GM10266 (cell line): Measurements from ENCODE around the gene FAM241B.

ENCODE experiments used
- DNase-seq: peaks from one replicate; pipeline ENCODE4 v3.0.0; 2012; ENCODE audit errors: extremely low spot score
- CTCF ChIP-seq: IDR thresholded peaks from 2 replicates; pipeline ENCODE4 v1.5.1; 2012; ENCODE audit warnings: mild to moderate bottlenecking, low read depth; ENCODE audit not compliant: control insufficient read depth, insufficient read depth; ENCODE audit errors: missing control alignments

The FAM241B gene

GRCh38 chr10:69640196-69640980, 10.3 kb downstream of the FAM241B start:
- TF ChIP-seq CTCF, result no peak
- DNase-seq, result no peak

DNA sequence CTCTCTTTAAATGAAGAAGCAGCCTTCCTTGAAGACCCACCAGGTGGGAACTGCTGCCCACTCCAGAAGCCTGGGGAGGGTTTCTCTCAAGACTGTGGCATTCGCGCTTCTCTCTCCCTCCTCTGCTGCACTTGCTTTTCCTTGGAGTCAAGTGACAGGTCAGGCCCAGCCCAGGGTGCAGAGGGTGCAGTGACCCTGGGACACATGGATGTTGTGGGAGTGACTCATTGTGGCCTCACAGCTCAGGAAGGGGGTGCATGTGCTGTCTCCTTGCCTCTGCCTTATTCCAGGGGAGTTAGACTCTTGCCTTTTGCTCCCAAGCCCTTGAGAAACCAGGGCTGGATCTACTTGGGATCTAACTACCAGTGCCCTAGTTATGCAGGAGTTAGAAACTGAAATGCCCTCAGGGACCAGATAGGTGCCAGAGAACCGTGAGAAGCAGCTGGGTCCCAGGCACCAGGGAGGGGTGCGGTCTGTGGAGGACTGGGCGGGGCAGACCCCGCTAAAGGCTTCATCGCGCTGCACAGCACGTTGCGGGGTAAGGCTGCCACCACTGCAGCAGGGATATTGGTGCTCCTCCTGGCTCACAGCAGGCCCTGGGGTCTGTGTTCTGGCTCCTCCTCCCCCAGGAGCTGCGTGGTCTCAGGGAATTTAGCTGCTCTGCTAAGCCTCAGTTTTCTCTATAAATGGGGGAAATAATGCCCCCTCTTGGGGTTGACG, 11.4 kb downstream of the FAM241B start:
- DNase-seq, result no peak
- TF ChIP-seq CTCF, result no peak

GRCh38 chr10:69642747-69643146, 12.7 kb downstream of the FAM241B start:
- DNase-seq, result no peak
- no peak for TF ChIP-seq CTCF

DNA sequence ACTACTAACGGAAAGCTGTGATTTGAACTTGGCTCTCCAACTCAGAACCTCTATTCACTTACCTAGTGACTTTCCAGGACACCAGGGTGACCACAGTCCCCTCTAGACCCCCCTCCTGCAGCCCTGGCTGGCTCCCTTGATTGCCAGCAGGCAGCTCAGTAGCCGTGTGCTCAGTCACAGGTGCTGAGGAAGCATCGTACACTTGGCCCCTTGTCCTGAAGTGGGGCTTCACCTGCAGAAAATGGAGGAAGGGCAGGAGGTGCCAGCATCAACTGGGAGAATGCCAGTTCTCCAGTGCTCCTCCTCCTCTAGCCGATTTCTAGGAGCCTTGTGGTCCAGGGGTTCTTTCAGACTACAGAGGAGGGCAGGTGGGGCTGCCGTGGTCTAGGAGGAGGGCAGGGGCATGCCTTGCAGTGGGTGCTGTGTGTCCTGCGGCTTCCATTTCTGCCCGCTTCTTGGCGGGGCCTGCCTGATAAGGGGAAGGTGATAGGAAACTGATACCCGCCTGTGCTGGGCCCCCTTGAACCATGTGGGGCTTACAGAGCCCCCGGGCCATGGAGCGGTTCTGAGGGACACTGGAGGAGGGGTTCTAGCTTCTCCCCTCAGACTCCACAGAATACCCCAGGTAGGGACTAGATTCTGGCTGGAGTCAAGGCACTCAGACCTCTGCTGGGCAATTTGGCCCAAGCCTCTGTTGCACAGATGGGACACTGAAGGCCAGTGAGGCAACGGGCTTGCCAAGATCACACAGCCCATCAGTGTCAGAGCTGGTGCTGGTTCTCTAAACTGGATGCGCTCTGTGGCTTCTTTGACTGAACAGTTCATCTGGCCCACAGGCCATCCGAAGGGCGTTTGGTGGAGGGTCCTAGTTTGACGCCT, 14.0 kb downstream of the FAM241B start:
- no peak for TF ChIP-seq CTCF
- DNase-seq, result no peak

DNA sequence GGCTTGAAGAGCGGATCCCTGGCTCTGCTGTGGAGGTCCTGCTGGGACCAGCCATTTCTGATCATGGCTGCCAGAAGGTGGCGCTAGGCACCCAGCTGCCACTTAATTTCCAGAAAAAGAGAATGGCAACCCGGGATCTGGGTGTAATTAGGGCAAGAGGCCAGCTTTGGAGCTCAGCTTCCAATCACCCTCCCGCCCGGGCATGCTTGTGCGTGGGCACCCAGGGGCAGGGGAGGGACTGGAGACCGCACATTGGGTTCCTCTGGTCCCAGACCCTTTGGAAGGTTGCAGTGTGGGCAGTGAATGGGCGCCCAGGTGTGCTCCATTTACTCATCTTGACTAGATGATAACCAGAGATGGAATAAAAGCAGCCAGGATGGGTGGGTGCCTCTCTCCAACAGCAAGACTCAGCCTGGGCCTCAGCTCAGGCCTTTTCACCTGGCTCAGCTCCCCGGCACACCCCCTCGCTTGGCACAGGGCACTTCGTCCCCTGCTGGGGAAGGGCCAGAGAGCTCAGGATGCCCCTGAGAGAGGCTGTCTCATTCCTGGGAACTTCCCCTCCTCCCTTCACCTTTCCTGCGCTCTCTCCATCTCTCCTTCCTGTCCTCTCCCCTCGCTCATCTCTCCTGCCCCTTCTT, 14.7 kb downstream of the FAM241B start:
- peak; percentile 74 for DNase-seq

More for the DNA sequence above, 14.7 kb downstream of the FAM241B start:
- TF ChIP-seq CTCF, result peak; percentile 77
